Activated B cell treated with CpG ODN at 0.5 μM for 24 hours (primary cell): ENCODE measurements around the gene PRKCQ. TPM values are rescaled to one million over a fixed set of nuclear protein-coding genes. Genes with fewer than 3 reads are reported as not detected.
A peak's percentile ranks its signal among the peaks of the same experiment; 100 is the strongest.

Experiments
- ATAC-seq: fragments of 200-7000 bp; cut with Tn5 transposase; one replicate; pipeline ENCODE4 v1.10.0; 2021; ENCODE audit warnings: low read depth, mild to moderate bottlenecking, moderate library complexity
- CTCF ChIA-PET: fragments of 350-600 bp; sonication (Branson Sonifier 250); formaldehyde crosslinking; loops from one replicate; lab custom pipeline; 2021; ENCODE audit warnings: antibody characterized with exemption; lab: Charles Lee
- POLR2A ChIA-PET: fragments of 350-600 bp; sonication (Branson Sonifier 250); formaldehyde crosslinking; loops from one replicate; lab custom pipeline; 2021; ENCODE audit warnings: antibody characterized with exemption; lab: Charles Lee
- DNase-seq: peaks from one replicate; pipeline ENCODE4 v3.0.0; 2022
- H3K27ac Mint-ChIP-seq: one replicate; pipeline ENCODE4 v1.8.0; 2020; ENCODE audit warnings: mixed read lengths
- H3K27me3 Mint-ChIP-seq: one replicate; pipeline ENCODE4 v1.8.0; 2021; ENCODE audit warnings: mixed read lengths
- H3K36me3 Mint-ChIP-seq: one replicate; pipeline ENCODE4 v1.8.0; 2021; ENCODE audit warnings: low read depth, mixed read lengths
- H3K4me1 Mint-ChIP-seq: one replicate; pipeline ENCODE4 v1.8.0; 2021; ENCODE audit warnings: mixed read lengths
- H3K4me3 Mint-ChIP-seq: one replicate; pipeline ENCODE4 v1.8.0; 2020; ENCODE audit warnings: mild to moderate bottlenecking, mixed read lengths
- H3K9me3 Mint-ChIP-seq: one replicate; pipeline ENCODE4 v1.8.0; 2020; ENCODE audit warnings: mixed read lengths
- CTCF ChIP-seq: fragments of 200-600 bp; IDR thresholded peaks from one replicate; pipeline ENCODE4 v1.8.0; 2022; ENCODE audit warnings: antibody characterized with exemption, mild to moderate bottlenecking
- intact Hi-C: fragments of 100-400 bp; cut with micrococcal nuclease; formaldehyde crosslinking; loops from one replicate; pipeline ENCODE4 v1.15.1; 2024
- total RNA-seq: library from RNA; stranded (reverse); gene quantifications from 2 replicates; pipeline ENCODE4 v1.2.3, GENCODE V29; 2022

The PRKCQ gene
- total RNA-seq, 1 donor from 2014 or later, result 0.11 TPM

- Mint-ChIP-seq H3K27me3 (peaks cover 4% of the 10 kb centered on the region), H3K36me3 (no peaks in the 10 kb centered on the region), H3K9me3 (no peaks in the 10 kb centered on the region), H3K4me3 (no peak overlapping the region), H3K4me1 (no peaks in the 10 kb centered on the region), H3K27ac (no peak overlapping the region)
- DNase-seq (no peak), ATAC-seq (no peak)
- ChIA-PET CTCF (interaction anchor here (1.4 to 2.3 kb wide), 3 partner anchors 10 to 261 kb away, joined by 4 to 20 read pairs (median 4); no protein-coding TSS in a partner anchor), POLR2A (no interaction called here)
- intact Hi-C loops, result loop anchor here (10.0 kb wide), 1 partner anchor 697 kb away; no protein-coding TSS in a partner anchor
- TF ChIP-seq CTCF, result no peak
These were observed 161.9 kb downstream of the PRKCQ start for GRCh38 chr10:6418167-6418566.

GRCh38 chr10:6416892-6417512 is 163.1 kb downstream of the PRKCQ start:
- no peak overlapping the region for H3K27ac Mint-ChIP-seq
- ChIA-PET CTCF (interaction anchor here (0.9 to 2.4 kb wide), 4 partner anchors 8 to 262 kb away, joined by 3 to 20 read pairs (median 6); no protein-coding TSS in a partner anchor), POLR2A (no interaction called here)
- intact Hi-C loops, result loop anchor here (1.0 to 10.0 kb wide), 6 partner anchors 163 to 1270 kb away; partner anchors contain the start of gene PRKCQ
- TF ChIP-seq CTCF, result peak; percentile 25
- H3K4me3 Mint-ChIP-seq, result no peak overlapping the region
- no peaks in the 10 kb centered on the region for H3K36me3 Mint-ChIP-seq
- H3K27me3 Mint-ChIP-seq, result peaks cover 4% of the 10 kb centered on the region
- ATAC-seq, result peak; percentile 58
- H3K4me1 Mint-ChIP-seq, result no peaks in the 10 kb centered on the region
- DNase-seq, result no peak
- no peaks in the 10 kb centered on the region for H3K9me3 Mint-ChIP-seq

GRCh38 chr10:6411436-6411835 is 168.6 kb downstream of the PRKCQ start:
- Mint-ChIP-seq H3K9me3 (no peaks in the 10 kb centered on the region), H3K27me3 (no peaks in the 10 kb centered on the region), H3K36me3 (no peaks in the 10 kb centered on the region), H3K4me3 (no peak overlapping the region), H3K4me1 (peaks cover 6% of the 10 kb centered on the region), H3K27ac (no peak overlapping the region)
- intact Hi-C loops, result loop anchor here (10.0 kb wide), 1 partner anchor 703 kb away; no protein-coding TSS in a partner anchor
- no peak for DNase-seq
- CTCF ChIA-PET, result interaction anchor here (2.0 kb wide), 1 partner anchor 10 kb away, joined by 12 read pairs; no protein-coding TSS in a partner anchor
- no peak for TF ChIP-seq CTCF
- no peak for ATAC-seq
- POLR2A ChIA-PET, result interaction anchor here (0.7 kb wide), 1 partner anchor 204 kb away, joined by 3 read pairs; no protein-coding TSS in a partner anchor

- TF ChIP-seq CTCF, result no peak
- no peak overlapping the region for H3K4me3 Mint-ChIP-seq
- H3K27ac Mint-ChIP-seq, result no peak overlapping the region
- H3K9me3 Mint-ChIP-seq, result no peaks in the 10 kb centered on the region
- H3K36me3 Mint-ChIP-seq, result no peaks in the 10 kb centered on the region
- DNase-seq, result no peak
- ChIA-PET POLR2A (interaction anchor here (0.7 to 1.0 kb wide), 2 partner anchors 11 to 203 kb away, joined by 3 to 13 read pairs; no protein-coding TSS in a partner anchor), CTCF (interaction anchor here (1.6 to 2.0 kb wide), 2 partner anchors 9 to 208 kb away, joined by 6 to 12 read pairs; partner anchors contain the start of gene PFKFB3)
- H3K4me1 Mint-ChIP-seq, result peaks cover 6% of the 10 kb centered on the region
- intact Hi-C loops, result loop anchor here (10.0 kb wide), 1 partner anchor 704 kb away; no protein-coding TSS in a partner anchor
- ATAC-seq, result no peak
- H3K27me3 Mint-ChIP-seq, result no peaks in the 10 kb centered on the region
These were observed 169.2 kb downstream of the PRKCQ start for GRCh38 chr10:6410830-6411229.
